K562 (cell line): ENCODE results near the gene MTHFR. TPM values are rescaled to one million over a fixed set of nuclear protein-coding genes. Genes with fewer than 3 reads are reported as not detected.
A peak's percentile ranks its signal among the peaks of the same experiment; 100 is the strongest.

Source experiments
- CCNT2 ChIP-seq: IDR thresholded peaks from 2 replicates; pipeline ENCODE4 v1.6.1; 2011; ENCODE audit warnings: borderline replicate concordance, low read depth, mild to moderate bottlenecking, moderate library complexity, mixed read lengths, low read length; ENCODE audit not compliant: insufficient read length; ENCODE audit errors: extremely low read depth
- CHD2 ChIP-seq: IDR thresholded peaks from 2 replicates; pipeline ENCODE4 v1.6.1; 2011; ENCODE audit warnings: low read depth, low read length
- CHD7 ChIP-seq: fragments of 200-600 bp; sonication (generic); IDR thresholded peaks from one replicate; pipeline ENCODE4 v1.6.1; 2012; ENCODE audit warnings: mild to moderate bottlenecking, low read depth, low read length, inconsistent platforms
- ELK1 ChIP-seq: sonication (generic); formaldehyde crosslinking; IDR thresholded peaks from 2 replicates; pipeline ENCODE4 v1.8.1; 2022; ENCODE audit warnings: missing genetic modification reagents
- GATAD2B ChIP-seq: fragments of 450-650 bp; IDR thresholded peaks from 2 replicates; pipeline ENCODE4 v1.6.1; 2017; ENCODE audit warnings: mild to moderate bottlenecking, borderline replicate concordance
- ILK ChIP-seq: fragments of 450-650 bp; IDR thresholded peaks from 2 replicates; pipeline ENCODE4 v1.6.1; 2016; ENCODE audit warnings: missing genetic modification characterization, low read depth, mild to moderate bottlenecking, missing compliant biosample characterization, moderate library complexity, borderline replicate concordance
- MED1 ChIP-seq: sonication (generic); formaldehyde crosslinking; IDR thresholded peaks from 2 replicates; pipeline ENCODE4 v1.8.1; 2023; ENCODE audit warnings: missing genetic modification reagents, borderline replicate concordance
- NKRF ChIP-seq: fragments of 450-650 bp; IDR thresholded peaks from 2 replicates; pipeline ENCODE4 v1.6.1; 2016; ENCODE audit warnings: borderline replicate concordance
- SAP30 ChIP-seq: fragments of 200-600 bp; sonication (generic); IDR thresholded peaks from 2 replicates; pipeline ENCODE4 v1.6.1; 2012; ENCODE audit warnings: borderline replicate concordance, low read depth, mild to moderate bottlenecking, moderate library complexity, low read length, control low read depth, inconsistent platforms; ENCODE audit not compliant: insufficient read depth, poor library complexity, severe bottlenecking
- ZFPM2 ChIP-seq: fragments of 250-450 bp; sonication (Bioruptor Pico); IDR thresholded peaks from 2 replicates; pipeline ENCODE4 v1.5.1; 2022; ENCODE audit warnings: mild to moderate bottlenecking
- ZNF3 ChIP-seq: fragments of 250-450 bp; sonication (Bioruptor Pico); IDR thresholded peaks from 2 replicates; pipeline ENCODE4 v1.5.0; 2021; ENCODE audit warnings: mild to moderate bottlenecking, moderate library complexity
- ZNF77 ChIP-seq: fragments of 250-450 bp; sonication (Bioruptor Pico); IDR thresholded peaks from 2 replicates; pipeline ENCODE4 v1.5.0; 2020
- polyA plus RNA-seq, 8 experiments: library from polyadenylated mRNA; depleted of rRNA in 4 of 8; stranded (reverse) in 5 of 8; unstranded in 3 of 8; fragments of >200 nt; fragmentation: Nextera tagmentation in 2 of 8; fragmentation: Illumina TruSeq in 1 of 8; extraction: Ambion mirVana in 2 of 8; extraction: Trizol in 1 of 8; gene quantifications; 2 replicates each; pipeline versions ENCODE4 v1.2.1 to v1.2.3, GENCODE V29; 2011 to 2014; ENCODE audit warnings: inconsistent platforms in 1 of 8, missing spikeins in 1 of 8
- total RNA-seq, 7 experiments: library from RNA; depleted of rRNA in 6 of 7; stranded (reverse); fragments of >200 nt in 6 of 7; fragmentation: Illumina TruSeq in 2 of 7; extraction: Trizol in 2 of 7; gene quantifications; 2 replicates each; pipeline versions ENCODE4 v1.2.1 to v1.2.3, GENCODE V29; 2011 to 2021; ENCODE audit warnings: low replicate concordance in 1 of 7

Gene MTHFR
- total and polyA plus RNA-seq, 9 of the 15 experiments (the other 6 are each of a cell fraction or from before 2014, with no cell fraction given), result 5.0 to 104 (median 62.6) TPM

GRCh38 chr1:11802616-11802972, 3.2 kb downstream of the MTHFR start (continued):
- no peak for TF ChIP-seq CHD7
- 0 out of 2 replicates have a peak, but pooled peaks have one; percentile 10 for TF ChIP-seq CHD2
- TF ChIP-seq ILK (tag), result no peak
- TF ChIP-seq GATAD2B, result no peak
- no peak for TF ChIP-seq ZNF77 (CRISPR knock-in tag)
- TF ChIP-seq ZFPM2 (CRISPR knock-in tag), result no peak
- TF ChIP-seq ELK1 (CRISPR knock-in tag), result no peak
- no peak for TF ChIP-seq MED1
- no peak for TF ChIP-seq ZNF3 (CRISPR knock-in tag)
- TF ChIP-seq SAP30, result no peak
- TF ChIP-seq NKRF, result peak; percentile 15; the same call in 1 of the 2 replicates
- no peak for TF ChIP-seq CCNT2
